Effector CD8-positive, alpha-beta T cell (primary cell): ENCODE data around the gene TMED5.

ENCODE experiments used
- DNase-seq: peaks from one replicate; lab custom pipeline; 2025; lab: John Stamatoyannopoulos, UW

The TMED5 gene

DNA sequence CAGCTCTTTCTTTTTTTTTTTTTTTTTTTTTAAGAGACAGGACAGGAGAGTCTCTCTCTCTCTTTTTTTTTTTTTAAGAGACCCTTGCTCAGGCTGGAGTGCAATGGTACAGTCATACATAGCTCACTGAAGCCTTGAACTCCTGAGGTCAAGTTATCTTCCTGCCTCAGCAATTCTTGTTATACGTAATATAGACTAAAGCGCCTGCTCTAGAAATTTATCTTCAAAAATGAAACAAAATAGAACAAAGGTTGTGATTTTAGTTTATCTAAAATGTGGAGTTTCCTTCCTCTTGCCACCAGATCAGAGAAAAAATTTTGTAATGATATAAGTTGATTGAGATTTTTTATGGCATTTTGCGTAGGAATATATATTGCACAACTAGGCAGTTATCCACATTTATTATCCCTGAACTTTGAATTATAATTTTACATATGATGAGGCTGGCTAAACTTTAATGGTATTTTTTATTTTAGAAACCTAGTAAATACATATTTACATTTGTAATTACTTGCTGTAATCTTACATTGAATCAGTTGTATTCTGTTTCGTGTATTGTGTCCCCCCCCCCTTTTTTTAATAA, 56.9 kb downstream of the TMED5 start:
- no peak for DNase-seq

DNA sequence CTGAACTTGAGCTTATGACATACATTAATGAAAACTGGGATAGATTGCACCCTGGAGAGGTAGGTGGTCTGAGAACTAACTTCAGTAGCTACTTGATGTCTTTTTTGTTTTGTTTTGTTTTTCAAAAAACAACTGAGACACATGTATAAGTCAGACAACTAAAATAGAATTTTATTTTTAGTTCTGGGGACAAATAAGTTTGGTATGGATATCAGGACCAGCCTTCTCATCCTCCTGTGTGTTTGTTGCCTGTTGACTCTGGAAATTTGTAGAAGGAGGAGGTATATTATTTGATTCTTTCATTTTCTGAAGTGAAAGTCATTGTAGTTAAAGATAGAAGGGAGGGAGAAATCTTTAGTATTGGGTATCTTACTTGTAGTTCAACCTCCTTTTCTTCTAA, 59.6 kb downstream of the TMED5 start:
- DNase-seq = no peak

DNA sequence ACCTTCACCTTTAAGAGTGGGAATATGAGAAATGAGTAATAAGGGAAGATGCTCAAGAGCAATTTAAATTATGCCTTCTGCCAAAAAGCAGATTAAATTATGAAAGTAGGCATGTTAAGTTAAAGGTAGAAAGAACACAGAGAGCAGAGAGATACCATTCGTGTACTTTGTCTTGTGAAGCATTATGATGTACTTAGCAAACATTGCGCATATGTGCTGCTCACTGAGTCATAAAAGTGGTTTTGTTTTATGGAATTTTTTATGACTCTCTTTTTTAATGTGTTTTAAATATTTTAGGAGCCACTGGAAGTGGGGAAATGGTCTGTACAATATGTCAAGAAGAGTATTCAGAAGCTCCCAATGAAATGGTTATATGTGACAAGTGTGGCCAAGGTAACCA, 65.8 kb downstream of the TMED5 start:
- DNase-seq = no peak

DNA sequence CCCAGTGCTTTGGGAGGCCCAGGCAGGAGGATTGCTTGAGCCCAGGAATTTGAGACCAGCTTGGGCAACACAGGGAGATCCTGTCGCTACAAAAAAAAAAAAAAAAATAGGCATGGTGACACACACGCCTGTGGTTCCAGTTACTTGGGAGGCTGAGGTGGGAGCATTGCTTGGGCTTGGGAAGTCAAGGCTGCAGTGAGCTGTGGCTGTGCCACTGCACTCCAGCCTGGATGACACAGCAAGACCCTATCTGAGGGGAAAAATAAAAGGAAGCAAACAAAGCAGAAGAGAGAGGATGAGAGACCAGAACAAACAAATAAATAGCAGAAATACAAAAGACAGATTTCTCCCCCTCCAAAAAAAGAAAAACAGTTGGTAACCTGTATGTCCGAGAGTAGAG, 67.1 kb downstream of the TMED5 start:
- no peak for DNase-seq

DNA sequence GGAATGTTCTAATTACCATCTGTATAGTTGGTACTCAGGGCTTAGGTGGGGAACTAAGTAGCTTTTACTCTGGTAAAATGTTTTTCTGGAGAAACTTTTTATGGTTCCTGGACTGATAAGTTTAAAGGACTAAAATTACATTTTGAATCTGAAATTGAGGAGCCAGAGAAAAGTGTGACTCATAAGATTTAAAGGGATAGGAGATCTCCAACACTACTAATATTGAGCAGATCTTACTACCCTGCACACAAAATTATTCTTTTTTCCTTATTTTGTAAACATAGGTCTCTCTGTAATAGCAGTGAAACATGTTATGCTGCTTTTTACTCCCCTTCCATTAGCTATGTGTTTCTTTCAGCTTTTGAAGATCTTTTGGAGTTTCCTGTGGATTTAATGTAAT, 68.7 kb downstream of the TMED5 start:
- no peak for DNase-seq

DNA sequence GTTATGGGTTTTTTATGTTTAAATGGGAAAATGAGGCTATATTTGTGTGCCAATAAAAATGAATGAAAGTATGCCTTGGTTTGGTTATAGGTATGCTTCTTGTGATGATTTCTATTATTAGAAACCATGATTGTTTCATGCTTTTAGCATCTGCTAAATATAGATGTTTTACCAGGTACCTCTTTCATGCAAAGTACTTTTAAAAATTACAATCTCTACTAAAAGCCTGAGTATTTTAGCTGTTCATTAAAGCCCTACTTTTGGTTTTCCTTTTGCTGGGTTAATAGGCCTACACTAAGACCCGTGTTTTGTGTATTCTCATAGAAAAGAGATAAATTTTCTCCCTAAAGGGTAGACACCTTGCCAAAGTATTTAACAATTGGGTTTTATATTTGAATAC, 69.1 kb downstream of the TMED5 start:
- no peak for DNase-seq

DNA sequence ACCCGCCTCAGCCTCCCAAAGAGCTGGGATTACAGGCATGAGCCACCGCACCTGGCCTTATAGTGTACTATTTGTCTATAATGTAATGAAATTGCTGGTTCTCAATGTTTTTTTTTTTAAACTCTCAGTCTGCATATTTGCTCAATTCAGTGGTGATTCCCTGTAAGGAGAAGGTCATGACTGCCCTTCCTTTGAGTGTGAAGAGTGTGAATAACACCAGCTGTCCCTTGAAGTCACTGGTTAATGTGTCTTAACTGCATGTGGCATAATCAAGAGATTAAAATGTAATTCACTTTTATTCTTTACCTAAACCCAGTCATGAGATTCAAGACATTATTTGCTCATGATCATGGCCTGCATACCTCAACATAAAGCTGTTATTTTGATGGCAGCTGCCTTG, 70.6 kb downstream of the TMED5 start:
- no peak for DNase-seq

DNA sequence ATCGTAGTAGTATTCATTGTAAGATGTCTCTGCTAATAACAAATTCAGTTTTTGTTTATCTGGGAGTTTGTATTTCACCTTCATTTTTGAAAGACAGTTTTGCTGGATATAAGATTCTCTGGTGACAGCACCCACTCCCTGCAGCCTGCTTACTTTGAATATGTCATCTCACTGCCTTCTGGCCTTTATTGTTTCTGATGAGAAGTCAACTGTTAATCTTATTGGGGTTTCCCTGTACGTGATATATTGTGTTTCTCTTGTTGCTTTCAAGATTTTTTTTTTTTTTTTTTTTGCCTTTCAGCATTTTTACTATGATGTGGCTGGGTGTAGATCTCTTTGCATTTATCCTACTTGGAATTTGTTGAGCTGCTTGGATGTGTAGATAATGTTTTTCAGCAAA, 71.9 kb downstream of the TMED5 start:
- no peak for DNase-seq

DNA sequence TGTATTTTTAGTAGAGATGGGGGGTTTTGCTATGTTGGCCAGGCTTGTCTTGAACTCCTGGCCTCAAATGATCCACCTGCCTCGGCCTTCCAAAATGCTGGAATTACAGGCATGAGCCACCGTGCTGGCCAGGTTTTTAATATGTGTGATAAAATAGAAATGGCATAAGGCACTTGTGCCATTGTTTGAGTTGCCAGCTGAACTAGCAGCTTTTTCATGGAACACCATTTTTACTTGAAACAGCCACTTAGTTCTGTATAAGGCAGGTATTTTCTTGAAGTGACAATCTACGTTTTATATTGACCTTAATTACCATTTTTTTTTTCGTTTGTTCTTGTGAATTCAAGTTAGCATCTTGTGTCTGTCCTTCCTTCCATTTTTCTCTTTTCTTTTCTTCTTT, 72.8 kb downstream of the TMED5 start:
- no peak for DNase-seq

DNA sequence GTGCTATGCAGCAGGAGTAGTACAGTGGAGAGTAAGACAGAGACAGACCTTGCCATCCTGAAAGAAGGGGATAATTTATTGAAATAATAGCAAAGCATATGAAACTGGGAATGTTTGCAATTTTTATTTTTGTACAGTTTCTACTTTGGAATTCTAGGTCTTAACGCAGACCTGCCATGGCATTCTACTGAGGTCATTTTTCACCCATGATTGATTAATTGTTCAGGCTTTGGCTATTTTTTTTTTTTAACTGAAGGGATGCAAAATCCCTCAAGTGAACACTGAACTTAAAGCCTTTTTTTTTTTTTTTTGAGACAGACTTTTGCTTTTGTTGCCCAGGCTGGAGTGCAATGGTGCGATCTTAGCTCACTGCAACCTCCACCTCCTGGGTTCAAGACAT, 74.0 kb downstream of the TMED5 start:
- no peak for DNase-seq

DNA sequence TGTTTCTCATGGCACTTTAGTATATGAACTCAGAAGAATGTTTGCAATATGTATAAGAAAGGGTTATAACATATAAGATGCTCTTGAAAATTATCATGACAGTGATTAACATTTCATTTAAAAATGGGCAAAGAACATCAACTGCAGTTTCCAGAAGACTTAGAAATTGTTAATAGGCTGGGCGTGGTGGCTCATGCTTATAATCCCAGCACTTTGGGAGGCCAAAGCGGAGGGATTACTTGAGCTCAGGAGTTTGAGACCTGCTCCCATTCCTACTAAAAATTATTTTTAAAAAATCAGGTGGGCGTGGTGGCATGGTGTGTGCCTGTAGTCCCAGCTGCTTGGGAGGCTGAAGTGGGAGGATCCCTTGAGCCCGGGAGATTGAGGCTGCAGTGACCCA, 78.1 kb downstream of the TMED5 start:
- DNase-seq = no peak
